Loucy (cell line): ENCODE results near the gene ZNF91.

Experiments used
- EZH2phosphoT487 ChIP-seq: fragments of 200-600 bp; IDR thresholded peaks from 2 replicates; pipeline ENCODE4 v1.6.1; 2018; ENCODE audit warnings: antibody characterized with exemption, mild to moderate bottlenecking, moderate library complexity, borderline replicate concordance
- TF ChIP-seq, protein P1 (sequence below): fragments of 200-600 bp; sonication (generic); conservative IDR thresholded peaks from 2 replicates; pipeline ENCODE4 v1.5.1; 2014; ENCODE audit warnings: mild to moderate bottlenecking, antibody characterized with exemption, low read length

DNA sequence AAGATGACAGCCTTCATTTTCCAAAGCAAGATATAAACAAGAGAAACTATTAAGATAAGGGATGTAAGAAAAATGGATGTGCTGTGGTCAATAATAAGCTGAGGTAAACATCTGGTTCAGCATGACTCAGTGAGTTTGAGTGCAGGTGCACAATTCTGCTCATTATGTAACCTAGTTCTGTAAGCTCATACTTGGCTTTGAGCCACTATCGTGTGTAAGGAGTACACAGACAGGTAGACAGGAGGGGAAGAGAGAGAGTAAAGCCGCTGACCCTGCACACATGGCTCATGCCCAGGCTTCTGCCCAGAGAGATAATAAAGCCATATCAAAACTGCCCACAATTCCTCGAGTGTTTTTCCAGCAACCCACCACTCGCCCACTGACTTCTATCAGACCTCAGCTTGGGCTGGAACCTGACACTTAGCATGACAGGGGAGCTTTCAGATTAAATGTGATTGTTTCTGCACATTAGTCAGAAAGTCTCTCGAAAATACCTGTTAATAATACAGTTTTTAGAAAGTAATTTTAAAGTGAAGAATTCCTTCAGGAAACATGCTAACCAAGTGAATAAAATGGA, 51.7 kb downstream of the ZNF91 start:
- TF ChIP-seq, protein P1, sequence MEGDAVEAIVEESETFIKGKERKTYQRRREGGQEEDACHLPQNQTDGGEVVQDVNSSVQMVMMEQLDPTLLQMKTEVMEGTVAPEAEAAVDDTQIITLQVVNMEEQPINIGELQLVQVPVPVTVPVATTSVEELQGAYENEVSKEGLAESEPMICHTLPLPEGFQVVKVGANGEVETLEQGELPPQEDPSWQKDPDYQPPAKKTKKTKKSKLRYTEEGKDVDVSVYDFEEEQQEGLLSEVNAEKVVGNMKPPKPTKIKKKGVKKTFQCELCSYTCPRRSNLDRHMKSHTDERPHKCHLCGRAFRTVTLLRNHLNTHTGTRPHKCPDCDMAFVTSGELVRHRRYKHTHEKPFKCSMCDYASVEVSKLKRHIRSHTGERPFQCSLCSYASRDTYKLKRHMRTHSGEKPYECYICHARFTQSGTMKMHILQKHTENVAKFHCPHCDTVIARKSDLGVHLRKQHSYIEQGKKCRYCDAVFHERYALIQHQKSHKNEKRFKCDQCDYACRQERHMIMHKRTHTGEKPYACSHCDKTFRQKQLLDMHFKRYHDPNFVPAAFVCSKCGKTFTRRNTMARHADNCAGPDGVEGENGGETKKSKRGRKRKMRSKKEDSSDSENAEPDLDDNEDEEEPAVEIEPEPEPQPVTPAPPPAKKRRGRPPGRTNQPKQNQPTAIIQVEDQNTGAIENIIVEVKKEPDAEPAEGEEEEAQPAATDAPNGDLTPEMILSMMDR, result no peak
- TF ChIP-seq EZH2phosphoT487, result no peak
